CD4-positive, alpha-beta T cell (primary cell): Measurements from ENCODE around the gene DCDC2C. TPM values are rescaled to one million over a fixed set of nuclear protein-coding genes. Genes with fewer than 3 reads are reported as not detected.

Source experiments
- ATAC-seq: fragments of 200-7000 bp; cut with Tn5 transposase; one replicate; pipeline ENCODE4 v1.10.0; 2022; ENCODE audit warnings: mild to moderate bottlenecking; ENCODE audit not compliant: poor library complexity
- CTCF ChIA-PET: fragments of 350-600 bp; sonication (Branson Sonifier 250); formaldehyde crosslinking; loops from one replicate; lab custom pipeline; 2021; ENCODE audit warnings: antibody characterized with exemption, inconsistent platforms; lab: Charles Lee
- POLR2A ChIA-PET: fragments of 350-600 bp; sonication (Branson Sonifier 250); formaldehyde crosslinking; loops from one replicate; lab custom pipeline; 2021; ENCODE audit warnings: antibody characterized with exemption, inconsistent platforms; lab: Charles Lee
- DNase-seq, 14 experiments: peaks; one replicate each; pipeline ENCODE4 v3.0.0-alpha.2; 2013 to 2020; ENCODE audit warnings: mixed read lengths in 2 of 14
- H3K27ac ChIP-seq, 2 donors: one replicate each; pipeline versions ENCODE4 v1.5.1 to v1.7.0; 2013; ENCODE audit warnings: low read length in 2 of 2, low read depth in 1 of 2, mild to moderate bottlenecking in 1 of 2
- H3K27me3 ChIP-seq, 2 experiments: 1 replicate in 1 of 2; 2 replicates in 1 of 2; pipeline versions ENCODE4 v1.6.1 to v1.7.0; 2013; ENCODE audit warnings: low read length in 2 of 2, control low read depth in 1 of 2, mild to moderate bottlenecking in 1 of 2, moderate library complexity in 1 of 2; ENCODE audit not compliant: insufficient read depth in 2 of 2, control insufficient read depth in 1 of 2
- H3K36me3 ChIP-seq: one replicate; pipeline ENCODE4 v1.6.1; 2013; ENCODE audit warnings: low read length, control low read depth; ENCODE audit not compliant: insufficient read depth
- H3K4me1 ChIP-seq: one replicate; pipeline ENCODE4 v1.6.1; 2013; ENCODE audit warnings: low read length, control low read depth; ENCODE audit not compliant: insufficient read depth
- H3K4me3 ChIP-seq: one replicate; pipeline ENCODE4 v1.5.1; 2013; ENCODE audit warnings: mild to moderate bottlenecking, low read length, moderate library complexity
- H3K9me3 ChIP-seq, 2 experiments: 1 replicate in 1 of 2; 2 replicates in 1 of 2; pipeline versions ENCODE4 v1.6.1 to v1.7.0; 2013; ENCODE audit warnings: low read length in 2 of 2, mild to moderate bottlenecking in 2 of 2, control low read depth in 1 of 2, moderate library complexity in 1 of 2; ENCODE audit not compliant: control insufficient read depth in 1 of 2, insufficient read depth in 1 of 2
- H3K27ac Mint-ChIP-seq: one replicate; pipeline ENCODE4 v1.8.0; 2020; ENCODE audit warnings: mixed read lengths
- H3K27me3 Mint-ChIP-seq: one replicate; pipeline ENCODE4 v1.8.0; 2021; ENCODE audit warnings: mixed read lengths
- H3K36me3 Mint-ChIP-seq: one replicate; pipeline ENCODE4 v1.8.0; 2021; ENCODE audit warnings: low read depth, mixed read lengths
- H3K4me1 Mint-ChIP-seq: one replicate; pipeline ENCODE4 v1.8.0; 2021; ENCODE audit warnings: low read depth, mixed read lengths
- H3K4me3 Mint-ChIP-seq: one replicate; pipeline ENCODE4 v1.8.0; 2020; ENCODE audit warnings: mild to moderate bottlenecking, mixed read lengths
- H3K9me3 Mint-ChIP-seq: one replicate; pipeline ENCODE4 v1.8.0; 2020; ENCODE audit warnings: mixed read lengths
- CTCF ChIP-seq: fragments of 200-600 bp; IDR thresholded peaks from one replicate; pipeline ENCODE4 v1.8.0; 2022; ENCODE audit warnings: antibody characterized with exemption, mild to moderate bottlenecking
- intact Hi-C, 2 experiments: fragments of 100-400 bp; cut with DNase I in 1 of 2; cut with micrococcal nuclease in 1 of 2; formaldehyde crosslinking; loops; one replicate each; pipeline versions ENCODE4 v1.15.1 to v1.9.0; 2023 to 2025; cut with DNase I, micrococcal nuclease
- total RNA-seq, 174 experiments: library from RNA in 2 of 174; stranded (reverse) in 2 of 174; gene quantifications; one replicate each; pipeline ENCODE4 v1.2.3 and lab custom pipeline; 2021 to 2026

Gene DCDC2C
- total RNA-seq, 2 experiments from 2014 or later = not detected

- Mint-ChIP-seq H3K4me3 (no peak overlapping the region), H3K9me3 (no peaks in the 10 kb centered on the region), H3K27me3 (peaks cover 48% of the 10 kb centered on the region), H3K36me3 (no peaks in the 10 kb centered on the region), H3K4me1 (no peaks in the 10 kb centered on the region), H3K27ac (no peak overlapping the region)
- no peak for ATAC-seq
- ChIA-PET CTCF (interaction anchor here (1.1 kb wide), 1 partner anchor 21 kb away, joined by 3 read pairs; no protein-coding TSS in a partner anchor), POLR2A (no interaction called here)
- no peaks in the 10 kb centered on the region for H3K4me1 ChIP-seq
- intact Hi-C loops = no loop called here
- H3K27ac ChIP-seq = no peak overlapping the region
- H3K27me3 ChIP-seq = peaks cover 6 to 28% of the 10 kb centered on the region in 2 experiments
- H3K4me3 ChIP-seq = no peak overlapping the region
- H3K9me3 ChIP-seq = peaks cover 0 to 15% of the 10 kb centered on the region in 2 experiments
- no peak for DNase-seq
- no peak for TF ChIP-seq CTCF
- H3K36me3 ChIP-seq = no peaks in the 10 kb centered on the region
Observed at GRCh38 chr2:3706892-3707291, 3.5 kb downstream of the DCDC2C start.

GRCh38 chr2:3708576-3708975, 5.2 kb downstream of the DCDC2C start:
- intact Hi-C loops = no loop called here
- Histone ChIP-seq H3K4me1 (no peaks in the 10 kb centered on the region), H3K9me3 (peaks cover 0 to 5% of the 10 kb centered on the region in 2 experiments), H3K36me3 (no peaks in the 10 kb centered on the region), H3K27me3 (peaks cover 0 to 16% of the 10 kb centered on the region in 2 experiments), H3K27ac (no peak overlapping the region), H3K4me3 (no peak overlapping the region)
- no peak for TF ChIP-seq CTCF
- H3K36me3 Mint-ChIP-seq = no peaks in the 10 kb centered on the region
- ChIA-PET CTCF (no interaction called here), POLR2A (no interaction called here)
- no peak for ATAC-seq
- no peak overlapping the region for H3K27ac Mint-ChIP-seq
- no peaks in the 10 kb centered on the region for H3K9me3 Mint-ChIP-seq
- no peak for DNase-seq
- H3K27me3 Mint-ChIP-seq = peaks cover 35% of the 10 kb centered on the region
- H3K4me3 Mint-ChIP-seq = no peak overlapping the region
- H3K4me1 Mint-ChIP-seq = no peaks in the 10 kb centered on the region

GRCh38 chr2:3709225-3709624, 5.8 kb downstream of the DCDC2C start:
- no peak for TF ChIP-seq CTCF
- no peaks in the 10 kb centered on the region for H3K4me1 ChIP-seq

More at GRCh38 chr2:3709225-3709624, 5.8 kb downstream of the DCDC2C start:
- no peak overlapping the region for H3K27ac Mint-ChIP-seq
- H3K9me3 Mint-ChIP-seq = no peaks in the 10 kb centered on the region
- DNase-seq (no peak), ATAC-seq (no peak)
- Histone ChIP-seq H3K4me3 (no peak overlapping the region), H3K9me3 (peaks cover 0 to 5% of the 10 kb centered on the region in 2 experiments), H3K27me3 (peaks cover 0 to 16% of the 10 kb centered on the region in 2 experiments), H3K36me3 (no peaks in the 10 kb centered on the region), H3K27ac (no peak overlapping the region)
- intact Hi-C loops = no loop called here
- H3K4me1 Mint-ChIP-seq = no peaks in the 10 kb centered on the region
- no peak overlapping the region for H3K4me3 Mint-ChIP-seq
- ChIA-PET POLR2A (no interaction called here), CTCF (no interaction called here)
- H3K27me3 Mint-ChIP-seq = peaks cover 35% of the 10 kb centered on the region
- H3K36me3 Mint-ChIP-seq = no peaks in the 10 kb centered on the region
